GF-D8 (cell line): ENCODE results near the gene CALML5.
A peak's percentile ranks its signal among the peaks of the same experiment; 100 is the strongest.

Source experiments
- DNase-seq: peaks from one replicate; lab custom pipeline; 2025; lab: John Stamatoyannopoulos, UW

CALML5 gene

GRCh38 chr10:5462841-5463293 lies 36.5 kb downstream of the CALML5 start:
- no peak for DNase-seq

GRCh38 chr10:5461914-5462840 lies 37.2 kb downstream of the CALML5 start:
- peak; percentile 86 for DNase-seq

GRCh38 chr10:5461203-5461588 lies 38.2 kb downstream of the CALML5 start:
- no peak for DNase-seq

- no peak for DNase-seq
These were observed 38.7 kb downstream of the CALML5 start for GRCh38 chr10:5460468-5461202.

- no peak for DNase-seq
These were observed 40.2 kb downstream of the CALML5 start for GRCh38 chr10:5458949-5459747.

- no peak for DNase-seq
These were observed 40.9 kb downstream of the CALML5 start for GRCh38 chr10:5458425-5458824.

DNA sequence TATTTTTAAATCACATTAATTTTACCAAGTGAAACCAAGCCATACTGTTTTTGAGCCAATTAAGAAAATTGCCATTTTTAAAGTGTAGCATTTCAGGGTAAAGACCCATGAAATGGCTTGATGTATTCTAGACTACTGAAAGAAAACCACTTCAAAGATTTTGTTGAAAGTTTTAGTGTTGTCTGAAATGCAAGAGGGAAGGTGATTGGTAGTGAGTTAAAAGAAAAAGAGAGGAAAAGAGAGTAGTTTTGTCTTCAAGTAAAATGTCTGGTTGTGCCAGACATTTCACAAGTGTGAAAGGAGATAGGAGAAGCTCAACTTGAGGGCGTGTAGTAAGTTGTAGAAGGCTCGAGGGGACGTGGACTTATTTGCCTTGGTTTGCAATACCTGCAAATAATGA lies 41.6 kb downstream of the CALML5 start:
- DNase-seq, result no peak

DNA sequence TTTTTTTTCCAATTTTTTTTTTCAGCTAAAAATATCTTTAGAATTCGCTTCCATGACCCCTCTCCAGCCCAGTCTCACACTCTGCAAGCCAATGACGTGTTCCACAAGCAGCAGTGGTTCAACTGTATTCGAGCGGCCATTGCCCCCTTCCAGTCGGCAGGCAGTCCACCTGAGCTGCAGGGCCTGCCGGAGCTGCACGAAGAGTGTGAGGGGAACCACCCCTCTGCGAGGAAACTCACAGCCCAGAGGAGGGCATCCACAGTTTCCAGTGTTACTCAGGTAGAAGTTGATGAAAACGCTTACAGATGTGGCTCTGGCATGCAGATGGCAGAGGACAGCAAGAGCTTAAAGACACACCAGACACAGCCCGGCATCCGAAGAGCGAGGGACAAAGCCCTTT lies 42.8 kb downstream of the CALML5 start:
- no peak for DNase-seq

- DNase-seq, result no peak
These were observed 45.5 kb downstream of the CALML5 start for GRCh38 chr10:5453749-5454489.

DNA sequence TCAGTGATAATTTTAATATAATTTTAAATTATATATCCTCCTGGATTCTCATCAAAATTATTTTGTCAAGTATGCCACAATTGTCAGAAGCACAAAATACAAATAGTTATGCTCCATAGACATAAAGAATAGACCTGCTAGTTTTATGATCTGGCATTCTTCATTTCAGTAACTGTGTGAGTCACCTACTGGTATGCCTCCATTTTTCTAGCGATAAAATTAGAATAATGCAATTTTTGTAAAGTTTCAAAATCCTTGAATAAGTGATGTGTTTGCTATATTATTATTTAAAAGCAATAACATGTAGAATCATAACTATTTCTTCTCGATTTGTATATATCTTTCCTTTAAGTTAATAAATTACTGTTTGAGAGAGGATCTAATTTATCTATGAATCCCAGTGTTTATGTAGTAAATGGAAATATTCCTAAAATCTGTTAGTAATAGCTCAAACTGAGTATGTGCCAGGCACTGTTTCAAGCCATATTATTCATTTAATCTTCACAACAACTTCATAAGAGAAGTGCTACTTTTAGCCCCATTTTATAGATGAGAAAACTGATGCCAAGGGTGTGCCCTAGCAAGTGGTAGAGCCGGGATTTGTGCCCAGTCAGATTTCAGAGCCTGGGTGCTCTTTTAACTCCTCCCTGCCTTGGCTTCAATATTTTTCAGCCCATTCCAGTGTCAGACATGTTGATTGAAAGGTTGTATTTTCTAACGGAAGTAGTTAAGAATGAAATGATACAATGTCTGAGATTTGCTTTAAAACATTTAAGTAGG lies 48.6 kb downstream of the CALML5 start:
- no peak for DNase-seq

DNA sequence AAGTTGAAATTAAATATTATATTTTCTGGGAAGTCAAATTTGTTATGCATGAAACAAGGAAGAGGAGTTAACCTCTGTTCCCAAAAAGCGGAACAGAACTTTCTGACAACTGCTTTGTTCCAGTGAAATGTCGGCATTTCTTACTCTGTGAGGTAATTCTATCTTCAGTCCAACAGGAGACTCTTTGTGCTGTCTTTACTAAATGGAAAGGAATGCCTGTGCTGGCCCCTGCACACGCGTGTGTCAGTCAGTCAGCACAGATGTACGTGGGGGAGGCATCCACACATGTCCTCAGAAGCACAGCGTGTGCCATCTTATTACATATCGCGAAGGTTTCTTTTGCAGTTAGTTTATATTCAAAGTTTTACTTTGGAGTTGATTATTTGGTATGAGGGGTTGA lies 49.5 kb downstream of the CALML5 start:
- peak; percentile 81 for DNase-seq

DNA sequence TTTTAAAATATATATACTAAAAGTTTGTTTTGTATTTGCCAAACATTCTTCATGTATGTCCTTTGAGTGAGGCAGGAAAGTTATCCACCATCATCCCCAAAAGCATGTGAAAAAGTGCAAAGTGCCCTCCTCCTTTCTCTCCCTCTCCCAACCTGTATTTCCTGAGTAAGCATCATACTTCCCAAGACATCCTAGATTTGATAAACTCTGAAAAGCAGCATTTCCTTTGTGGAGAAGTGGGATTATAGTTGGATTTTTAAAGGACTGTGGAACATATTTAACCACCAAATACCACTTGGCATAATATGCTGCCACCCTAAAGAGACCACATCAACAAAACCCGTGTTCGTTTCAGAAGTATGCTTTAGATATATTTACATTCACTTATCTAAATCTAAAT lies 50.1 kb downstream of the CALML5 start:
- no peak for DNase-seq
